ENCODE measurements around the gene HOXB2. TPM values are rescaled to one million over a fixed set of nuclear protein-coding genes. Genes with fewer than 3 reads are reported as not detected.
A peak's percentile ranks its signal among the peaks of the same experiment; 100 is the strongest.

Gene HOXB2
- total RNA-seq (2014; rRNA removed; shearing (Covaris generic); ENCODE audit: low replicate concordance) = not detected in 2 replicates

GRCh38 chr17:48545022-48545375, at the start of gene HOXB2:
Gene HOXB2 (minus strand): TSS chr17:48545109. CDS start chr17:48544911, 198 bp downstream.
- no peaks in the 10 kb centered on the region for H3K9me2 ChIP-seq (replicated peaks; ENCODE audit: insufficient read depth, low read length)
- H3K36me3 ChIP-seq (ENCODE audit: insufficient read depth, low read length) = no peaks in the 10 kb centered on the region
- no peaks in the 10 kb centered on the region for H3K27me3 ChIP-seq (ENCODE audit: low read length)
- no peak within 1 kb of the TSS for H3K27ac ChIP-seq (ENCODE audit: low read length)
- no peak within 1 kb of the TSS for H3K9ac ChIP-seq (ENCODE audit: low read length)
- no peaks in the 10 kb centered on the region for H3K9me3 ChIP-seq (ENCODE audit: low read length)
- DNase-seq = no peak
- no peaks in the 10 kb centered on the region for H4K20me1 ChIP-seq (ENCODE audit: insufficient read depth, low read depth, low read length)
- no peaks in the 10 kb centered on the region for H3K79me2 ChIP-seq (ENCODE audit: low read length)
- no peak within 1 kb of the TSS for H3K4me3 ChIP-seq (ENCODE audit: low read length)
- H3K4me2 ChIP-seq (ENCODE audit: low read depth, low read length, poor library complexity, severe bottlenecking) = no peak within 1 kb of the TSS
- no peak within 1 kb of the TSS for H2AFZ ChIP-seq (ENCODE audit: low read length)
- H3K4me1 ChIP-seq (ENCODE audit: low read length) = no peaks in the 10 kb centered on the region

GRCh38 chr17:48593840-48594537, 49.1 kb upstream of the HOXB2 start:
- H3K79me2 ChIP-seq (ENCODE audit: low read length) = no peaks in the 10 kb centered on the region
- peak; percentile 88 for DNase-seq
- no peaks in the 10 kb centered on the region for H4K20me1 ChIP-seq (ENCODE audit: insufficient read depth, low read depth, low read length)
- no peaks in the 10 kb centered on the region for H3K9me3 ChIP-seq (ENCODE audit: low read length)
- no peak overlapping the region for H3K27ac ChIP-seq (ENCODE audit: low read length)
- H3K36me3 ChIP-seq (ENCODE audit: insufficient read depth, low read length) = no peaks in the 10 kb centered on the region
- H3K4me2 ChIP-seq (ENCODE audit: low read depth, low read length, poor library complexity, severe bottlenecking) = no peak overlapping the region
- H3K27me3 ChIP-seq (ENCODE audit: low read length) = no peaks in the 10 kb centered on the region
- H3K4me3 ChIP-seq (ENCODE audit: low read length) = no peak overlapping the region
- no peaks in the 10 kb centered on the region for H3K4me1 ChIP-seq (ENCODE audit: low read length)
- H3K9me2 ChIP-seq (replicated peaks; ENCODE audit: insufficient read depth, low read length) = no peaks in the 10 kb centered on the region
- H2AFZ ChIP-seq (ENCODE audit: low read length) = 0 out of 2 replicates have a peak overlapping the region, but pooled peaks have one; percentile 54
- no peak overlapping the region for H3K9ac ChIP-seq (ENCODE audit: low read length)

DNA sequence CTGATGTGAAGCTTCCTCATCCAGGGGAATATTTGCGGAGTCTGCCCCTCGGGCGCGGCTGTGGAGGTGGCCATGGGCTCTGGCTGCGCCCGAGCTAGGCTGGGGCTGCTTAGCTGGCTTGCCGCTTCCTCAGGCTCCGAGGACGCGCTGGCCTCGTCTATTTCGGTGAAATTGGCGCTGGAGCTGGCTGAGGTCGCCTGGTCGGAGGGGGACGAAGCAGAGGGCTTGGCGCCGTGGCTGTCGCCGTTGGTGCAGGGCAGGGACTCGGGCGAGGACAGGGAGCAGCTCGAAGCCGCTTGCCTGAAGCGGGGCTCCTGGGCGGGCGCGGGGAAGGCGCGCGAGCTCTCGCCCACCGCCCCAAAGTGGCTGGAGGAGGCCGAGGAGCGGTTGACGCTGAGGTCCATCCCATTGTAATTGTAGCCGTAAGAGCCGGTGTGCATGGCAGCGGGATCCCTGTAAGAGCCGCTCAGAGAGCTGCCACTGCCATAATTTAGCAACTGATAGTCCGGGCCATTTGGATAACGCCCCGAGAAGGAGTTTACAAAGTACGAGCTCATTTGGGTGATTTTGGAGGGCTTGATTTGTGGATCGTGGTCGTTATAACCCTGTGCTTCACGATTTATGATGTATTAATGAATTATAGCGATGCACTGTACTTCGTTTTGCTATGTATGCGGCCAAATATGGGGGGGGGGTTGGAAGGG, 48.4 kb upstream of the HOXB2 start, which contains the start of gene HOXB5:
TSS of gene HOXB5 (minus strand) at position 654 of the 704 bp plus-strand sequence. CDS start at position 557, 97 bp downstream.
- Histone ChIP-seq H3K9me3 (ENCODE audit: low read length) (no peaks in the 10 kb centered on the region), H2AFZ (ENCODE audit: low read length) (0 out of 2 replicates have a peak within 1 kb of the TSS, but pooled peaks have one; percentile 54), H3K4me1 (ENCODE audit: low read length) (no peaks in the 10 kb centered on the region), H4K20me1 (ENCODE audit: insufficient read depth, low read depth, low read length) (no peaks in the 10 kb centered on the region), H3K36me3 (ENCODE audit: insufficient read depth, low read length) (no peaks in the 10 kb centered on the region), H3K9me2 (replicated peaks; ENCODE audit: insufficient read depth, low read length) (no peaks in the 10 kb centered on the region), H3K27ac (ENCODE audit: low read length) (no peak within 1 kb of the TSS), H3K4me2 (ENCODE audit: low read depth, low read length, poor library complexity, severe bottlenecking) (no peak within 1 kb of the TSS), H3K79me2 (ENCODE audit: low read length) (no peaks in the 10 kb centered on the region), H3K9ac (ENCODE audit: low read length) (no peak within 1 kb of the TSS), H3K4me3 (ENCODE audit: low read length) (no peak within 1 kb of the TSS), H3K27me3 (ENCODE audit: low read length) (no peaks in the 10 kb centered on the region)
- DNase-seq = no peak

- no peak for DNase-seq
- no peaks in the 10 kb centered on the region for H3K9me3 ChIP-seq (ENCODE audit: low read length)
- H3K4me2 ChIP-seq (ENCODE audit: low read depth, low read length, poor library complexity, severe bottlenecking) = no peak overlapping the region
- H3K9me2 ChIP-seq (replicated peaks; ENCODE audit: insufficient read depth, low read length) = no peaks in the 10 kb centered on the region
- no peaks in the 10 kb centered on the region for H4K20me1 ChIP-seq (ENCODE audit: insufficient read depth, low read depth, low read length)
- H3K9ac ChIP-seq (ENCODE audit: low read length) = no peak overlapping the region
- H3K27me3 ChIP-seq (ENCODE audit: low read length) = no peaks in the 10 kb centered on the region
- no peak overlapping the region for H3K27ac ChIP-seq (ENCODE audit: low read length)
- H3K36me3 ChIP-seq (ENCODE audit: insufficient read depth, low read length) = no peaks in the 10 kb centered on the region
- no peaks in the 10 kb centered on the region for H3K79me2 ChIP-seq (ENCODE audit: low read length)
- no peak overlapping the region for H3K4me3 ChIP-seq (ENCODE audit: low read length)
- H3K4me1 ChIP-seq (ENCODE audit: low read length) = no peaks in the 10 kb centered on the region
- H2AFZ ChIP-seq (ENCODE audit: low read length) = no peak overlapping the region
Observed at GRCh38 chr17:48592577-48592976, 47.7 kb upstream of the HOXB2 start.

DNA sequence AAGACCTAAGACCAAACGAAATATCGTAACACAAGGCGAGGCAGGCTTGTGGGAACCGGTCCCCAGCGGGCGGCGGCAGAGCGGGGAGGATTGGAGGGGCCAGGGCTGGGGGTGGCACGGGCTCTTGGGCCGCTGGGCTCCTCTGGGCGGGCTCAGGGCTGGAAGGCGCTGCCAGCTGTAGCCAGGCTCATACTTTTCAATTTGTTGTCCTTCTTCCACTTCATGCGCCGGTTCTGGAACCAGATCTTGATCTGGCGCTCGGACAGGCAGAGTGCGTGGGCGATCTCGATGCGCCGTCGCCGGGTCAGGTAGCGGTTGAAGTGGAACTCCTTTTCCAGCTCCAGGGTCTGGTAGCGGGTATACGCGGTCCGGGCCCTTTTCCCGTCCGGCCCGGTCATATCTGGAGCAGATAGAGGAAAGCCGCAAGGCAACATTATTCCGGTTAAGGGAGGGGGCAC, 47.2 kb upstream of the HOXB2 start:
- Histone ChIP-seq H3K36me3 (ENCODE audit: insufficient read depth, low read length) (no peaks in the 10 kb centered on the region), H4K20me1 (ENCODE audit: insufficient read depth, low read depth, low read length) (no peaks in the 10 kb centered on the region), H3K27ac (ENCODE audit: low read length) (no peak overlapping the region), H3K79me2 (ENCODE audit: low read length) (no peaks in the 10 kb centered on the region), H3K4me2 (ENCODE audit: low read depth, low read length, poor library complexity, severe bottlenecking) (no peak overlapping the region), H2AFZ (ENCODE audit: low read length) (no peak overlapping the region), H3K27me3 (ENCODE audit: low read length) (no peaks in the 10 kb centered on the region), H3K9me2 (replicated peaks; ENCODE audit: insufficient read depth, low read length) (no peaks in the 10 kb centered on the region), H3K9me3 (ENCODE audit: low read length) (no peaks in the 10 kb centered on the region), H3K9ac (ENCODE audit: low read length) (no peak overlapping the region), H3K4me1 (ENCODE audit: low read length) (no peaks in the 10 kb centered on the region), H3K4me3 (ENCODE audit: low read length) (no peak overlapping the region)
- DNase-seq = no peak

DNA sequence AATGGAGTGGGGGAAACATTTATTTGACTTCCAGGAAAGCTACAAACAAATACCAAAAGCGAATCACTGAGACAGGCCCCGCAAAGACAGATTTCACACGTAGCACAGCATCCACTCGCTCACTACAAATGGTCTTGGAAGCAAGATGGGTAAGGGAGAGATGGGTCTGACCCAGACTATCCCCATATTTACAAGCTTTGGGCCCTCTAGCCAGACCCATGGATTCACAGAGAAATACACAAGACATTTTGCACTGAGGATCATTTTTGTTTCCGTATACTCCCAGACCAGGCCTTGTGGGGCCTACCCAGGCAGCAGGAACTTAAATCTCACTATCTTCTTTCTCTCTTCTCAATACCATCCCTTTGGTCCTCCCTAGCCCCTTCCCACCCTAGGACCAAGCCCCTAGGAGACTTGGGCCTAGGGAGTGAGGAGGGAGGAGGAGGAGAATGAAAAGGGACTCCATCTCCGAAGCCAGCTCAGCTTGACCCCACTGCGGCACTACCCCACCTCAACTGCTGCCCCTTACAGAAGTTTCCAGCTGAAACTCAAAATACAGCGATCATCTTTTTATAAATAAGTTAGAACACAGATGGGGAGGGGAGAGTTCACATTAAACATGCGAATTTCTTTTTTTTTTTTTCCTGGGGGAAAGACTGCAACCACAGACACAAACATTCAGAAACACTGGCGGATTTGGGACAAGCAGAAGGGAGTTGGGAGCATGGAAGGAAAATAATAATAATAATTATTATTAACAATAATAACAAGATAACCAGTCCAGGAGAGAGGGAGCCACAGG, 46.5 kb upstream of the HOXB2 start:
- Histone ChIP-seq H3K4me3 (ENCODE audit: low read length) (no peak overlapping the region), H3K36me3 (ENCODE audit: insufficient read depth, low read length) (no peaks in the 10 kb centered on the region), H4K20me1 (ENCODE audit: insufficient read depth, low read depth, low read length) (no peaks in the 10 kb centered on the region), H3K9me3 (ENCODE audit: low read length) (no peaks in the 10 kb centered on the region), H3K4me2 (ENCODE audit: low read depth, low read length, poor library complexity, severe bottlenecking) (no peak overlapping the region), H3K9ac (ENCODE audit: low read length) (no peak overlapping the region), H3K79me2 (ENCODE audit: low read length) (no peaks in the 10 kb centered on the region), H3K27ac (ENCODE audit: low read length) (no peak overlapping the region), H3K27me3 (ENCODE audit: low read length) (no peaks in the 10 kb centered on the region), H3K4me1 (ENCODE audit: low read length) (peaks cover under 1% of the 10 kb centered on the region; the same call in 1 of the 2 replicates), H3K9me2 (replicated peaks; ENCODE audit: insufficient read depth, low read length) (no peaks in the 10 kb centered on the region), H2AFZ (ENCODE audit: low read length) (no peak overlapping the region)
- no peak for DNase-seq

DNA sequence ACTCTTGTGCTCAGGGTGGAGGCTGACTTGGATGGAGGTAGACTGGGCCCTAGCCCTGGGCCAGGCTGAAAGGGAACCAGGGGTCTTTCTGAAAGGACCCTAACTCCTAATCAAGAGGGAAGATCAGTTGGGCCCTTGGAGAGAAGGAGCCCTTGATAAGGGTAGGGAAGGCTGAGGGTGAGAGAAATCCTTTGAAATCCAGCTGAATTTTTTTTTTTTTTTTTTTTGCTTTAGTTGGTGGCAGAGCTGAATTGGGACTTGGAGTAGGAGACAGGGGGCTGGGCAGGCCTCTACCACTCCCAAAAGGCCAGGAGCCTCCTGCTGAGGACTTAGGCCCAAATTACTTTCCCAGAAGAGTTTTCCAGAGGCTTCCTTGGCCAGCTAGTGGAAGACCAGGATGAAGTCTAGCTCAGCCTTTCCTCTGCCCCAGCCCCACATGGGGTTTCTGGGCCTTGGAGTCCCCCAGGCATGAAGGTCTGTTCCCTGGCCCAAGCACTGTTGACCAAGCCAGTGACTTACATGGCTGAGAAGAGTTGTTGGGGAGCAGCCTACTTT, 45.8 kb upstream of the HOXB2 start:
- Histone ChIP-seq H3K9ac (ENCODE audit: low read length) (no peak overlapping the region), H3K4me1 (ENCODE audit: low read length) (peaks cover 8% of the 10 kb centered on the region), H3K27me3 (ENCODE audit: low read length) (peaks cover 4% of the 10 kb centered on the region; the same call in 1 of the 2 replicates), H3K4me2 (ENCODE audit: low read depth, low read length, poor library complexity, severe bottlenecking) (no peak overlapping the region), H4K20me1 (ENCODE audit: insufficient read depth, low read depth, low read length) (no peaks in the 10 kb centered on the region), H3K79me2 (ENCODE audit: low read length) (no peaks in the 10 kb centered on the region), H3K9me2 (replicated peaks; ENCODE audit: insufficient read depth, low read length) (no peaks in the 10 kb centered on the region), H2AFZ (ENCODE audit: low read length) (no peak overlapping the region), H3K4me3 (ENCODE audit: low read length) (no peak overlapping the region), H3K9me3 (ENCODE audit: low read length) (no peaks in the 10 kb centered on the region), H3K27ac (ENCODE audit: low read length) (no peak overlapping the region), H3K36me3 (ENCODE audit: insufficient read depth, low read length) (no peaks in the 10 kb centered on the region)
- no peak for DNase-seq

All from Karpas-422 (cell line).